PC-3 (cell line): ENCODE results near the gene GATAD2A. TPM values are rescaled to one million over a fixed set of nuclear protein-coding genes. Genes with fewer than 3 reads are reported as not detected.

ENCODE experiments used
- ATAC-seq: fragments of 200-7000 bp; cut with Tn5 transposase; 2 replicates; pipeline ENCODE4 v1.9.1; 2020; ENCODE audit warnings: mild to moderate bottlenecking, moderate library complexity
- BruUV-seq: library from RNA; stranded (reverse); fragments of 400-500 nt; replicated peaks from 2 replicates; lab custom pipeline; 2021; lab: Mats Ljungman, UMichigan
- CTCF ChIA-PET: fragments of 300-600 bp; sonication (Branson Sonifier 250); formaldehyde crosslinking; loops from one replicate; lab custom pipeline; 2022; ENCODE audit warnings: antibody characterized with exemption; lab: Charles Lee
- POLR2A ChIA-PET: fragments of 300-600 bp; sonication (Branson Sonifier 250); formaldehyde crosslinking; loops from one replicate; lab custom pipeline; 2022; ENCODE audit warnings: antibody characterized with exemption; ENCODE audit not compliant: unreplicated experiment; lab: Charles Lee
- DNase-seq: peaks from one replicate; pipeline ENCODE4 v3.0.0-alpha.2; 2015
- H2AFZ ChIP-seq: fragments of 300-600 bp; sonication (generic); 2 replicates; pipeline ENCODE4 v1.6.0; 2016; ENCODE audit warnings: antibody characterized with exemption, low read length
- H3F3A ChIP-seq: fragments of 300-600 bp; sonication (generic); one replicate; pipeline ENCODE4 v1.6.0; 2017; ENCODE audit warnings: antibody characterized with exemption, low read length, control low read depth, mild to moderate bottlenecking; ENCODE audit not compliant: unreplicated experiment
- H3K27ac ChIP-seq: fragments of 300-600 bp; sonication (generic); 2 replicates; pipeline ENCODE4 v1.5.1; 2016; ENCODE audit warnings: mild to moderate bottlenecking, low read length
- H3K27me3 ChIP-seq: fragments of 300-600 bp; sonication (generic); 2 replicates; pipeline ENCODE4 v1.6.1; 2016; ENCODE audit warnings: low read length, mixed read lengths
- H3K36me3 ChIP-seq: fragments of 300-600 bp; sonication (generic); 2 replicates; pipeline ENCODE4 v1.6.1; 2016; ENCODE audit warnings: low read depth, mixed run types, low read length, mixed read lengths
- H3K4me1 ChIP-seq: fragments of 300-600 bp; sonication (generic); 2 replicates; pipeline ENCODE4 v1.5.1; 2016; ENCODE audit warnings: low read length; ENCODE audit not compliant: insufficient read depth
- H3K4me2 ChIP-seq: fragments of 300-600 bp; sonication (generic); 2 replicates; pipeline ENCODE4 v1.6.0; 2016; ENCODE audit warnings: low read length
- H3K4me3 ChIP-seq: fragments of 300-600 bp; sonication (generic); 2 replicates; pipeline ENCODE4 v1.5.1; 2016; ENCODE audit warnings: mild to moderate bottlenecking, low read length, mixed read lengths
- H3K79me2 ChIP-seq: fragments of 300-600 bp; sonication (generic); 2 replicates; pipeline ENCODE4 v1.6.1; 2017; ENCODE audit warnings: low read length, mixed read lengths
- H3K9ac ChIP-seq: fragments of 300-600 bp; sonication (generic); 2 replicates; pipeline ENCODE4 v1.6.0; 2016; ENCODE audit warnings: mild to moderate bottlenecking, low read length
- H3K9me2 ChIP-seq: fragments of 300-600 bp; sonication (generic); replicated peaks from 2 replicates; pipeline ENCODE4 v1.6.1; 2016; ENCODE audit warnings: mixed run types, low read length, mixed read lengths
- H3K9me3 ChIP-seq: fragments of 300-600 bp; sonication (generic); 2 replicates; pipeline ENCODE4 v1.6.1; 2016; ENCODE audit warnings: low read length, mixed read lengths
- H4K20me1 ChIP-seq: fragments of 300-600 bp; sonication (generic); 2 replicates; pipeline ENCODE4 v1.6.1; 2016; ENCODE audit warnings: low read length, mixed read lengths
- CTCF ChIP-seq: fragments of 300-600 bp; sonication (generic); conservative IDR thresholded peaks from 2 replicates; pipeline ENCODE4 v1.5.1; 2017; ENCODE audit warnings: antibody characterized with exemption, low read depth, mild to moderate bottlenecking, low read length
- EZH2 ChIP-seq: fragments of 300-600 bp; sonication (generic); IDR thresholded peaks from one replicate; pipeline ENCODE4 v1.6.1; 2017; ENCODE audit warnings: antibody characterized with exemption, mild to moderate bottlenecking, low read length; ENCODE audit not compliant: unreplicated experiment
- EZH2phosphoT487 ChIP-seq: fragments of 300-600 bp; sonication (generic); IDR thresholded peaks from 2 replicates; pipeline ENCODE4 v1.6.1; 2018; ENCODE audit warnings: mild to moderate bottlenecking, antibody characterized with exemption, low read length, borderline replicate concordance
- intact Hi-C: fragments of 100-400 bp; cut with micrococcal nuclease; formaldehyde crosslinking; loops from 2 replicates; pipeline ENCODE4 v1.9.0; 2023
- total RNA-seq: library from RNA; depleted of rRNA; stranded (reverse); fragments of >200 nt; gene quantifications from 2 replicates; pipeline ENCODE4 v1.2.3, GENCODE V29; 2014

GATAD2A gene
- total RNA-seq, 1 experiment from 2014 or later, result 104 TPM

- no peaks in the 10 kb centered on the region for H3K79me2 ChIP-seq
- no peak overlapping the region for H3K4me3 ChIP-seq
- peaks cover 4% of the 10 kb centered on the region; the same call in 1 of the 2 replicates for H3K4me1 ChIP-seq
- POLR2A ChIA-PET, result no interaction called here
- no peaks in the 10 kb centered on the region for H4K20me1 ChIP-seq
- H3K9ac ChIP-seq, result no peak overlapping the region
- H3K9me2 ChIP-seq, result no peaks in the 10 kb centered on the region
- CTCF ChIA-PET, result interaction anchor here (0.6 kb wide), 1 partner anchor 110 kb away, joined by 3 read pairs; no protein-coding TSS in a partner anchor
- TF ChIP-seq EZH2phosphoT487 (no peak), EZH2 (no peak), CTCF (no peak)
- no peaks in the 10 kb centered on the region for H3F3A ChIP-seq
- TSS peak; percentile 17 for BruUV-seq
- H3K27me3 ChIP-seq, result no peaks in the 10 kb centered on the region
- H3K27ac ChIP-seq, result no peak overlapping the region
- H3K4me2 ChIP-seq, result no peak overlapping the region
- no peaks in the 10 kb centered on the region for H3K9me3 ChIP-seq
- H3K36me3 ChIP-seq, result no peaks in the 10 kb centered on the region
- ATAC-seq (no peak), DNase-seq (no peak)
- intact Hi-C loops, result loop anchor here (10.0 kb wide), 1 partner anchor 421 kb away; no protein-coding TSS in a partner anchor
- H2AFZ ChIP-seq, result no peak overlapping the region
Observed at GRCh38 chr19:19533841-19534240, 128.4 kb downstream of the GATAD2A start.

GRCh38 chr19:19534556-19535265, 129.2 kb downstream of the GATAD2A start:
- H4K20me1 ChIP-seq, result no peaks in the 10 kb centered on the region
- peaks cover 4% of the 10 kb centered on the region; the same call in 1 of the 2 replicates for H3K4me1 ChIP-seq
- intact Hi-C loops, result loop anchor here (10.0 kb wide), 1 partner anchor 420 kb away; no protein-coding TSS in a partner anchor
- H2AFZ ChIP-seq, result no peak overlapping the region
- H3F3A ChIP-seq, result no peaks in the 10 kb centered on the region
- BruUV-seq, result no TSS peak
- ChIA-PET CTCF (no interaction called here), POLR2A (no interaction called here)
- H3K9me2 ChIP-seq, result no peaks in the 10 kb centered on the region
- no peak overlapping the region for H3K9ac ChIP-seq
- H3K27ac ChIP-seq, result no peak overlapping the region
- no peaks in the 10 kb centered on the region for H3K27me3 ChIP-seq
- DNase-seq, result no peak
- no peaks in the 10 kb centered on the region for H3K9me3 ChIP-seq
- no peak overlapping the region for H3K4me3 ChIP-seq
- no peaks in the 10 kb centered on the region for H3K36me3 ChIP-seq
- no peaks in the 10 kb centered on the region for H3K79me2 ChIP-seq
- no peak for ATAC-seq
- no peak overlapping the region for H3K4me2 ChIP-seq
- TF ChIP-seq EZH2phosphoT487 (no peak), EZH2 (no peak), CTCF (no peak)
